ENCODE measurements around the gene PDGFRB. TPM values are rescaled to one million over a fixed set of nuclear protein-coding genes. Genes with fewer than 3 reads are reported as not detected.

The PDGFRB gene
- total RNA-seq, 4 donors from 2014 or later: 126 to 366 (median 149) TPM

DNA sequence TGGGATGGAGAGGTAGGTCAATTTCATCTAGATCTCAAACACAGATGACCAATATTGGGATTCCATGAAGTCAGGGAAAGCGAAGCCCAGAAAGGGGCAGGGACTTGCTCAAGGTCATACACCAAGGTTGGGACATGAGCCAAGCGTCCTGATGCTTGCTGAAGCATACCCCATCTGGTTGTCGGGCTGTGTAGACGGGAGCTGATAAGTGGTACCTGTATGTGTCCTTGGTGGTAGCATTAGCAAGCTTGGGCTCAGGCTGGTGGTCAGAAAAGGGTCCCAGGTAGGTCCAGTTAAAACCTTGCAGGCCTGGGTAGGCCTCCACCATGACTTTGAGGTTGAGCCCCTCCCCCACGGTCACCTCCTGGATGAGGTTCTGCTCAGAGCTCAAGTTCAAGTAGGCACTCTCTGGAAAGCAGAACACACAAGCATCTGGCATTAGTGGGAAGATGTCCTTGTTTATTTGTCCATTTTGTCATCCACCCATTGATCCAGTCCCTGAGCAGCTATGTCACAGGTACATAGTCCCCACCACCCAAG, 82.5 kb downstream of the PDGFRB start:
- no peak for TF ChIP-seq CTCF (IDR thresholded peaks at IDR 0.05)
- DNase-seq (ENCODE audit: low spot score): peak; percentile 9
- no peak for ATAC-seq (ENCODE audit: low FRiP score)

GRCh38 chr5:150070821-150071220, 84.8 kb downstream of the PDGFRB start:
- no peak for TF ChIP-seq CTCF (IDR thresholded peaks at IDR 0.05)
- ATAC-seq (ENCODE audit: low FRiP score): no peak

GRCh38 chr5:150069672-150070627, 85.7 kb downstream of the PDGFRB start:
- TF ChIP-seq CTCF (IDR thresholded peaks at IDR 0.05): no peak
- ATAC-seq (ENCODE audit: low FRiP score) (no peak), DNase-seq (ENCODE audit: low spot score) (no peak)

More at GRCh38 chr5:150070821-150071220, 84.8 kb downstream of the PDGFRB start:
- DNase-seq (ENCODE audit: low spot score): no peak

DNA sequence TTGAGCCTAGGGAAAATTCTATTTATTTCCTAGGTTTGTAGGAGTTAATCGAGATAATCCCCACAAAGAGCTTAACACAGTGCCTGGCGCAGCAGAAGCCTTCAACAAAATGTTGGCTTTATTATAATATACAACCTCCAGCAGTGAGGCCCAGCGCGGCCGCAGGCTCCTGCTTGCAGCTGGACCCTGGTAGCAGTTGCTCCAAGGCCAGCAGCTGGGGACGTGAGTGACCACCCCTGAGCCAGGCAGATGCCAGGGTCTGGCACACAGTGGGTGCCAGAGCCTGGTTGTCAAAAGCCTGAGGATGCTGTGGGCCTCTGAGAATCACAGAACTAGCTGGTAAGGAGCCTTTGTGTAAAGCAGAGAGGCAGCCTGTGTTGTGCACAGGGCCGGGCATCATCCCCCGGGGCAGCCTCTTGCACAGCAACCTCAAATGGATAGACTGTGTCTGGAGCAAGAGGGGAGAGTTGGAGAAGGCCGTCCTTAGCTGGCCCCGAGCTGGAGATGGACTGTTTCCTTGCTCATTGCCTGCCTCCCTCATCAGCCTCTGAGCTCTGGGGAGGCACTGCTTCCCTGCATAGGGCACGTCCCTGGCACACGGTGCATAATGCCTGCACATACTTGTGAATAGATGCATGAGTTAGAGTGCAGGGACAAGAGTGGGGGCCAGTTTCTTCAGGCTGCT, 86.5 kb downstream of the PDGFRB start:
- no peak for ATAC-seq (ENCODE audit: low FRiP score)
- TF ChIP-seq CTCF (IDR thresholded peaks at IDR 0.05): no peak
- DNase-seq (ENCODE audit: low spot score): no peak

GRCh38 chr5:150068472-150068871, 87.2 kb downstream of the PDGFRB start:
- TF ChIP-seq CTCF (IDR thresholded peaks at IDR 0.05): no peak
- ATAC-seq (ENCODE audit: low FRiP score) (no peak), DNase-seq (ENCODE audit: low spot score) (no peak)

GRCh38 chr5:150068071-150068470, 87.6 kb downstream of the PDGFRB start:
- TF ChIP-seq CTCF (IDR thresholded peaks at IDR 0.05): no peak
- DNase-seq (ENCODE audit: low spot score): no peak
- no peak for ATAC-seq (ENCODE audit: low FRiP score)
